GM12874 (cell line): Measurements from ENCODE around the gene PDGFD.

Source experiments
- CTCF ChIP-seq: IDR thresholded peaks from 2 replicates; pipeline ENCODE4 v1.5.1; 2011; ENCODE audit warnings: low read depth, mild to moderate bottlenecking, control low read depth, low read length, moderate library complexity; ENCODE audit not compliant: insufficient read depth

The PDGFD gene

GRCh38 chr11:104164028-104164520, at the start of gene PDGFD:
Gene PDGFD, minus strand, starts transcription at chr11:104164147.
- peak; percentile 30; the same call in 1 of the 2 replicates for TF ChIP-seq CTCF

DNA sequence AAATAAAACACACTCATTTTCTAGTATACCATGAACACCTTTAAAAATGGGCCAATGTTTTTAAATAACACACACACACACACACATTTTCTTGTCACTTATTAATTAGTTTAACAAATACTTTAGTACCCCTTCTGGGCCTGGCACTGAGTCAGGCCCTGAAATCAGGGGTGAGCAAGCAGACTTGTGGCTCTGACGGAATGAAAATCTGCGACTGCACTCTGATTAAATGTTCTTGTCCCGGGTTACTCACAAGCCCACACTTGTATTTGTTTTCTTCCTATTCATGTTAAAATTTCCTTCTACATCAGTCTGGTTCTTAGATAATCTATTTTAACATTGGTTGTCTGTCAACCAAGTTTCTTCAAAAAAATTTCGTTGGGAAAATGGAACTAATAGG, 43.0 kb upstream of the PDGFD start:
- no peak for TF ChIP-seq CTCF

DNA sequence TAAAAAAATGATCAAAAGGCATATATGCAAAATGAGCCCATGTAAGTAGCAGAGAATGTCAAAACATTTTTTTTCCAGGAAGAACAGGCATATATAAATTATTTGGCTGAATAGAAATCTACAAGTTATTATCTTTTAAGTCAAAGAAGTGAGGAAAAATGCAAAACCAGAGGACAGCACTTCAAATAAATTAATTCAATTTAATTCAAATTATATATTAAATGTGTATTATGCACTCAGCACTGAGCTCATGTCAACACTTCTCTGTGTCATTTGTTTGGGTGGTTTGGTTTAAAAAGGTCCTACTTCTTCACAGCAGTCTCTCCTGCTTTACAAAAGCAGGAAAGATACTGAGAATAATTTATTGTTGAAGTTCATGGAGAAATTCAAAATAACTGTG, 41.9 kb upstream of the PDGFD start:
- no peak for TF ChIP-seq CTCF

DNA sequence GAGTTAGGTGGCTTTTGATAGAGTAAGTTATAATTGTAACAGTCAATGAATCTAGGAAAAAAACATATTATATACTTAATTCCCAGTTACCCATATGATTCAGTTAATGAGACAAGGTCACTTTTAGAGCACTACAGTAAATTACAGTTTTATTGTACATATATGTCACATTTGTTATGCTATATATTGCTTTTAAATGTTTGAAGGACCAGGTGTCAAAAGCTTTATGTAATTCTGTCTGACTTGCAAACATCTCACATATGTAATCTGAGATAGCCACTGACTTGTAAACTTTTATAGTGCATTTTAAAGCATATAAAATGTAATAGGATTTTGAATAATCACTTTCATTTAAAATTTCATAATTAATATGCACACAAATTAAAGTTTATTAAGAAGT, 36.7 kb upstream of the PDGFD start:
- TF ChIP-seq CTCF = no peak

DNA sequence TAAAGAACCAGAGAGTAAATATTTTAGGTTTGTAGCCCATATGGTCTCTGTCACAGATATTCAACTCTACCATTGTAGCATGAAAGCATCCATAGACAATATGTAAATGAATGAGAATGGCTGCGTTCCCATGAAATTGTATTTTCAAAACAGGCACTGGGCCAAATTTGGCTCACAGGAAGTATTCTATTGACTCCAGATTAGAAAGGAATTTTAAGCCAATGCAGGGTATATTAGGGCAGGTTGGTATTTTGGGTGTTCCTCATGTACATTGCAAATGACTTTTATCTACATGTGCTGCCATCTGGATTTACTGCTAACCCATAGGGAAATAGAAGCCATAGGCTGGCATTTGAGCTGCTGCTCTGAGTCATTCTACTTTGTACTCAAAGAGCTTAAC, 35.1 kb upstream of the PDGFD start:
- TF ChIP-seq CTCF = no peak

DNA sequence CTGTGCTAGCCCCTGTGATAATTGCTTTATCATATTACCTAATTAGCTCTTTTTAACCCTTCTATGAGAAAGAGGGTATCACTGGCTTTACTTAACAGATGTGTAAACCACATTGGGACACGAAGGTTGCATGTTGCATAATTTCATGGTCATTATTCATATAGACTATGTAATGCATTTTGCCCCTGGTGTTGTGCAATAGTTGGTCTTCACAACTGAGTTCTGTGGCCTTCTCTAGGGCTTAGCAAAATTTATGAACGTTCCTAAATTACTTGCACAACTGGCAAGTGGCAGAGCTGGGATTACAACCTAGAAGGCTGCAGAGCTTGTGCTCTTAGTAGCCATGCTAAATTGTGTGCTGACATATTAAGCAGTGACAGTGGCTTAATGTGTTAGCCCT, 34.6 kb upstream of the PDGFD start:
- TF ChIP-seq CTCF = no peak

DNA sequence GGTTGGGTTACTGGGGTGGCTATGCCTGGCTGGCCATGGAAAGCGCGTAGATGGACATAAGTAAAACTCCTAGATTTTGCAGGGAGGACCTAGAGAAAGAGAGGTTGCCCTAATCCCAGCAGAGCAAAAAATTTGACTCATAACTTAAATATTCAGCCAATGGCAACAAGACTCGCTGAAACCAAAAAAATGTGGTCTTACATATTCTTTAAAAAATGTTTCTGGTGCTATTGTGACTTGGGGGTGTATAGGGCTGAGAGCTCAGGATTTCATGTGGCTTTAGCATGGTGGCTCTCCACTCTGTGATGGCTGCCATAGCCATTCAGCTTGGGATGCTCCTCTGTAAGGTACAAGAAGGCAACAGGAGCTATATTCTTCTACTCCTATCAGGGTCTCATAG, 27.2 kb upstream of the PDGFD start:
- TF ChIP-seq CTCF = no peak

DNA sequence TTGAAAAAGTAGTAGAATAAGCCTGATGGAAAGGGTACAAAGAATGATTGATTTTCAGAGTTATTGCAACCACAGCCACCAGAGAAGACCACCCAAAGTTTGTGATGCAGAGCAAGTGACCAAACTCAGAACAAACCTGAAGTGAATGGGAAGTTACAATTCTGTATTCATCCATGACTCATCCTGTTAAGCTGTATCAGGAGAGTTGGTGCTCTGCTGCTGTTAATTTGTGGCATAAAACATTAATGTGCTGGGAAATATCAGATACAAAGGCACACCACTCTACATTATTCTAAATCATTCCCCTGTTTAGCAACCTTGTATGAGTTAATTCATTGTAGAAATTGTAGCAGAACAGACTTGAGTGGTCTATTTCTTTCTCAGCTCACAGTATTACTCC, 19.6 kb upstream of the PDGFD start:
- TF ChIP-seq CTCF = no peak
